ENCODE data around the gene COPG2.

COPG2 gene

GRCh38 chr7:130463553-130464434, 204.8 kb downstream of the COPG2 start:
- DNase-seq = no peak

- no peak for DNase-seq
Measured at GRCh38 chr7:130461272-130461671, 207.3 kb downstream of the COPG2 start.

- DNase-seq = no peak
Measured at GRCh38 chr7:130458257-130458656, 210.3 kb downstream of the COPG2 start.

All from activated CD4-positive, alpha-beta T cell treated with anti-CD3 and anti-CD28 coated beads, Interleukin-2, amount 50 U/mL, for 16 hours (primary cell).